Tibial artery (tissue), 4 donors: Measurements from ENCODE around the gene ARRB1.

ENCODE experiments used
- DNase-seq, 2 donors: peaks; one replicate each; pipeline ENCODE4 v3.0.0-alpha.2; 2019
- H3K27ac ChIP-seq, 2 donors: fragments of 200-600 bp; sonication (generic) in 1 of 2; 1 replicate in 1 of 2; 2 replicates in 1 of 2; pipeline ENCODE4 v1.5.1; 2018 to 2019; ENCODE audit warnings: mild to moderate bottlenecking in 1 of 2
- H3K27me3 ChIP-seq, 2 donors: fragments of 200-600 bp; sonication (generic) in 1 of 2; one replicate each; pipeline versions ENCODE4 v1.5.1 to v1.6.0; 2016 to 2019
- H3K36me3 ChIP-seq, 3 donors: fragments of 200-600 bp; sonication (generic) in 2 of 3; one replicate each; pipeline ENCODE4 v1.5.1; 2016 to 2019; ENCODE audit warnings: mild to moderate bottlenecking in 2 of 3
- H3K4me1 ChIP-seq, 4 donors: fragments of 200-600 bp; sonication (generic) in 2 of 4; 1 replicate in 3 of 4; 2 replicates in 1 of 4; pipeline ENCODE4 v1.5.1; 2016 to 2019
- H3K4me3 ChIP-seq, 2 donors: fragments of 200-600 bp; sonication (generic) in 1 of 2; 1 replicate in 1 of 2; 2 replicates in 1 of 2; pipeline ENCODE4 v1.5.1; 2018 to 2019; ENCODE audit warnings: mild to moderate bottlenecking in 2 of 2
- H3K9me3 ChIP-seq, 3 donors: fragments of 200-600 bp; sonication (generic) in 1 of 3; one replicate each; pipeline ENCODE4 v1.5.1; 2016 to 2019
- intact Hi-C: fragments of 100-400 bp; cut with DNase I; formaldehyde crosslinking; loops from one replicate; pipeline ENCODE4 v1.15.0; 2023; ENCODE audit warnings: low total_unique reads
- TF ChIP-seq, protein P1 (sequence below), 2 experiments: fragments of 200-600 bp in 1 of 2; fragments of 450-650 bp in 1 of 2; IDR thresholded peaks; one replicate each; pipeline ENCODE4 v1.5.1; 2017 to 2019; ENCODE audit warnings: antibody characterized with exemption in 2 of 2, mild to moderate bottlenecking in 1 of 2, moderate library complexity in 1 of 2

Gene ARRB1

DNA sequence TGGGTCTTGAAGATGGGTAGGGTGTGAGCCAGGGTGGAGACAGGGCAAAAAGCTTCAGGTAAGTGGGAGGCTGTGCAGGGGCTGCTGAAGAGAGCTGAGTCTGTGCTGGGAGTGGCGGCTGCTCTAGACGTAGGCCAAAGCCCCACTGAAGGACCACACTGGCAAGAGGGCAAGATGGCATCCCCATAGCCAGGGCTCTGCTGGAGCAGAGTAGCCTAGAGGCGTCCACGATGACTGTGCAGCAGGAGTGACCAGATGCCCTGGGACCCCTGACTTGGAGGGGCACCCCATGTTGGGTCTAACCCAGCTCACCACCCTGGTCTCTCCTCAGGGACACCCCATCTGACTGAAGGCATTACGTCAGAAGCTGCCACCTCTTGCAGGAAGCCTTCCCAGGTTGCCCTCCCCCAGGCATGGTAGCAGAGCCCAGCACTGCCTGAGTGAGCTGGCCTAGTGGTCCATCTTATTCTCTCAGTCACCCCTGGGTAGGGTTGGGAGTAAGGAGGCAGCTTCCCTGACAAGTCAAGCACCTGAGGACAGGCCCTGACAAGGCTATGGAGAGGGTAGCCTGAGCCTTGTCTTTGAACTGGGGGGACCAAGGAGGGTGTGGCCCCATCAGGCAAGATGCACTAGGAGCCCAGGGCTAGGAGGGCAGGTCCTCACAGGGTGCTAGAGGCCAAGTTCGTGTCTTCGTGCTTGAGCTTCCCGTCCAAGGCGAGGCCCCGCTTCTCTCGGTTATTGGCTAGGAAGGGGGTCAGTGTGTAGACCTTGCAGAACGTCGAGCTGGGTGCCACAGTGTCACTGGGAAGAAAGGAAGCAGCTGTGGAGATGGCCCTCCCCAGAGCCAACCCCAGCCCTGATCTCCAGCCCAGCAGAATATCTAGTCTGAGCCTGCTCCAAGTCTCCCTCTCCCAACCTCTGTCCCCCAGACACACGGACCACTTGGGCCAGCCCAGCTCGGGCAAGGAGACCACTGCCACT is 77.8 kb downstream of the ARRB1 start:
- DNase-seq, result peak; percentile 10 to 46
- no peaks in the 10 kb centered on the region for H3K9me3 ChIP-seq
- no peak overlapping the region for H3K27ac ChIP-seq
- TF ChIP-seq, protein P1, sequence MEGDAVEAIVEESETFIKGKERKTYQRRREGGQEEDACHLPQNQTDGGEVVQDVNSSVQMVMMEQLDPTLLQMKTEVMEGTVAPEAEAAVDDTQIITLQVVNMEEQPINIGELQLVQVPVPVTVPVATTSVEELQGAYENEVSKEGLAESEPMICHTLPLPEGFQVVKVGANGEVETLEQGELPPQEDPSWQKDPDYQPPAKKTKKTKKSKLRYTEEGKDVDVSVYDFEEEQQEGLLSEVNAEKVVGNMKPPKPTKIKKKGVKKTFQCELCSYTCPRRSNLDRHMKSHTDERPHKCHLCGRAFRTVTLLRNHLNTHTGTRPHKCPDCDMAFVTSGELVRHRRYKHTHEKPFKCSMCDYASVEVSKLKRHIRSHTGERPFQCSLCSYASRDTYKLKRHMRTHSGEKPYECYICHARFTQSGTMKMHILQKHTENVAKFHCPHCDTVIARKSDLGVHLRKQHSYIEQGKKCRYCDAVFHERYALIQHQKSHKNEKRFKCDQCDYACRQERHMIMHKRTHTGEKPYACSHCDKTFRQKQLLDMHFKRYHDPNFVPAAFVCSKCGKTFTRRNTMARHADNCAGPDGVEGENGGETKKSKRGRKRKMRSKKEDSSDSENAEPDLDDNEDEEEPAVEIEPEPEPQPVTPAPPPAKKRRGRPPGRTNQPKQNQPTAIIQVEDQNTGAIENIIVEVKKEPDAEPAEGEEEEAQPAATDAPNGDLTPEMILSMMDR (IDR thresholded peaks at IDR 0.05), result no peak
- no peaks in the 10 kb centered on the region for H3K4me1 ChIP-seq
- H3K36me3 ChIP-seq, result peaks cover 0 to 49% (median 43%) of the 10 kb centered on the region in 3 donors
- no peaks in the 10 kb centered on the region for H3K27me3 ChIP-seq
- intact Hi-C loops, result no loop called here
- H3K4me3 ChIP-seq, result no peak overlapping the region

DNA sequence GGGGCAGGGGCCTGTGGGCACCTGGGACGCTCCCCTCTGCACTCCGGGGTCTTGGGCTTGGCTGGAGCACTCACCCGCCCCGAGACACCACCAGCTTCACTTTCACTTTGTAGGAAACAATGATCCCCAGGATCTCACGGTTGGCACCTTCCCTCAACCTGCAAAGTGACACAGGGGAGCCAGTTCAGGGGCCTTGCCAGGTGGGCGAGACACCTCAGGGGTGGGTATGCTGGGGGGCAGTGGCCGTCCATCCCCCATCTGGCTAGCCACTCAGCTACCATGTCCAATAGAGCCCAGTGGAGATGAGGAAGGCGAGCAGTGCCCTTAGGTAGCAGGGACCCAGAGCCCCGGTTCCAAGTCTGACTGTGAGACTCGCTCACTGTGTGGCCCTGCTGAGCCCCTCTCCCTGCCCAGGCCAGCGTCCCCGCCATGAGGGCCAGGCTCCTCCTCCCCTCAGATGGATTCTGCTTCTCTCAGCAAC is 78.6 kb downstream of the ARRB1 start:
- Histone ChIP-seq H3K27ac (no peak overlapping the region), H3K4me1 (no peaks in the 10 kb centered on the region), H3K27me3 (no peaks in the 10 kb centered on the region), H3K9me3 (no peaks in the 10 kb centered on the region), H3K36me3 (peaks cover 0 to 41% (median 37%) of the 10 kb centered on the region in 3 donors), H3K4me3 (no peak overlapping the region)
- TF ChIP-seq, protein P1 (IDR thresholded peaks at IDR 0.05), result no peak
- DNase-seq, result peak; percentile 6 to 58
- intact Hi-C loops, result no loop called here

DNA sequence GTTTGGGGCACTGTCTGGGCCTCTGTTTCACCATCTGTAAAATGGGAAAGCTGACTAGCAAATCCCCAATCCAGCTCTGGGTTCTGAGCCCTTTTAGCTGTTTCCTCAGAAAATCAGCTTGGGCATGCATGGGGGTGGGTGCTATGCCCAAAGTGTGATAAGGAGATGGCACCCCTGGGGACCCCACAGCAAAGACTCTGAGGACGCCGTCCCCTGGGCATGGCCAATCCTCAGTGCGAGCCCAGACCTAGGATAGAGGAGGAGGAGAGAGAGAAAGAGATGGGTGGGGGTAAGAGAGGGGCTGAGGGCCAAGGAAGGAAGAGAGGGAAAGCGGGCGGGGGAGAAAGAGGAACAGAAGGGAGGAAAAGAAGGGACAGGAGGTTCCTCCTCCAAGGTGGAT is 79.1 kb downstream of the ARRB1 start:
- intact Hi-C loops, result no loop called here
- Histone ChIP-seq H3K27me3 (no peaks in the 10 kb centered on the region), H3K36me3 (peaks cover 0 to 41% (median 32%) of the 10 kb centered on the region in 3 donors), H3K4me3 (no peak overlapping the region), H3K27ac (no peak overlapping the region), H3K4me1 (no peaks in the 10 kb centered on the region), H3K9me3 (no peaks in the 10 kb centered on the region)
- DNase-seq, result peak; percentile 5 to 46
- TF ChIP-seq, protein P1 (IDR thresholded peaks at IDR 0.05), result no peak

- H3K4me1 ChIP-seq, result no peaks in the 10 kb centered on the region
- TF ChIP-seq, protein P1 (IDR thresholded peaks at IDR 0.05), result no peak
- intact Hi-C loops, result no loop called here
- H3K27ac ChIP-seq, result no peak overlapping the region
- H3K4me3 ChIP-seq, result no peak overlapping the region
- H3K36me3 ChIP-seq, result peaks cover 0 to 41% (median 30%) of the 10 kb centered on the region in 3 donors
- DNase-seq, result peak in 1 of 2 donors; percentile 27
- H3K9me3 ChIP-seq, result no peaks in the 10 kb centered on the region
- H3K27me3 ChIP-seq, result no peaks in the 10 kb centered on the region
Measured at GRCh38 chr11:75271730-75272129, 79.7 kb downstream of the ARRB1 start.

- no peak overlapping the region for H3K27ac ChIP-seq
- H3K4me1 ChIP-seq, result no peaks in the 10 kb centered on the region
- TF ChIP-seq, protein P1 (IDR thresholded peaks at IDR 0.05), result no peak
- H3K27me3 ChIP-seq, result no peaks in the 10 kb centered on the region
- H3K36me3 ChIP-seq, result peaks cover 0 to 39% (median 28%) of the 10 kb centered on the region in 3 donors
- intact Hi-C loops, result no loop called here
- H3K4me3 ChIP-seq, result no peak overlapping the region
- no peak for DNase-seq
- no peaks in the 10 kb centered on the region for H3K9me3 ChIP-seq
Measured at GRCh38 chr11:75270896-75271418, 80.5 kb downstream of the ARRB1 start.
